ENCODE data around the gene BEST4. TPM values are rescaled to one million over a fixed set of nuclear protein-coding genes. Genes with fewer than 3 reads are reported as not detected.

Gene BEST4
- total RNA-seq, 4 donors from 2014 or later: 0.21 to 1.0 TPM; not detected in 2

- no peak for TF ChIP-seq CTCF (IDR thresholded peaks at IDR 0.05)
- no peak for TF ChIP-seq POLR2A (IDR thresholded peaks at IDR 0.05)
- H3K36me3 ChIP-seq: no peaks in the 10 kb centered on the region
- intact Hi-C loops (cut with DNase I; ENCODE audit: low total_unique reads): no loop called here
- no peaks in the 10 kb centered on the region for H3K27me3 ChIP-seq
- no peak overlapping the region for H3K4me3 ChIP-seq
- H3K4me1 ChIP-seq: peaks cover 0 to 3% of the 10 kb centered on the region in 2 donors
- no peaks in the 10 kb centered on the region for H3K9me3 ChIP-seq
- DNase-seq: no peak
- no peak overlapping the region for H3K27ac ChIP-seq
Measured at GRCh38 chr1:44822131-44822701, 34.2 kb upstream of the BEST4 start.

- no peak overlapping the region for H3K4me3 ChIP-seq
- no peaks in the 10 kb centered on the region for H3K36me3 ChIP-seq
- H3K4me1 ChIP-seq: peaks cover 0 to 3% of the 10 kb centered on the region in 2 donors
- no peaks in the 10 kb centered on the region for H3K9me3 ChIP-seq
- intact Hi-C loops (cut with DNase I; ENCODE audit: low total_unique reads): no loop called here
- TF ChIP-seq POLR2A (IDR thresholded peaks at IDR 0.05) (no peak), CTCF (IDR thresholded peaks at IDR 0.05) (no peak)
- DNase-seq: no peak
- H3K27ac ChIP-seq: peak overlapping the region; percentile 94 to 99
- no peaks in the 10 kb centered on the region for H3K27me3 ChIP-seq
Measured at GRCh38 chr1:44821240-44821715, 33.3 kb upstream of the BEST4 start.

- TF ChIP-seq CTCF (IDR thresholded peaks at IDR 0.05) (no peak), POLR2A (IDR thresholded peaks at IDR 0.05) (no peak)
- intact Hi-C loops (cut with DNase I; ENCODE audit: low total_unique reads): no loop called here
- DNase-seq: no peak
- H3K4me1 ChIP-seq: peaks cover 0 to 3% of the 10 kb centered on the region in 2 donors
- peak overlapping the region; percentile 94 to 99 for H3K27ac ChIP-seq
- H3K36me3 ChIP-seq: no peaks in the 10 kb centered on the region
- no peaks in the 10 kb centered on the region for H3K27me3 ChIP-seq
- H3K9me3 ChIP-seq: no peaks in the 10 kb centered on the region
- peak overlapping the region; percentile 53 to 71 for H3K4me3 ChIP-seq
Measured at GRCh38 chr1:44820328-44821239, 32.6 kb upstream of the BEST4 start.

GRCh38 chr1:44819608-44820327 is 31.8 kb upstream of the BEST4 start:
- intact Hi-C loops (cut with DNase I; ENCODE audit: low total_unique reads): no loop called here
- Histone ChIP-seq H3K4me1 (peaks cover 0 to 3% of the 10 kb centered on the region in 2 donors), H3K9me3 (no peaks in the 10 kb centered on the region), H3K27me3 (no peaks in the 10 kb centered on the region), H3K36me3 (no peaks in the 10 kb centered on the region), H3K27ac (peak overlapping the region; percentile 94 to 99), H3K4me3 (peak overlapping the region; percentile 53 to 71)
- TF ChIP-seq CTCF (IDR thresholded peaks at IDR 0.05) (peak in 2 of 4 experiments; percentile 5 to 24), POLR2A (IDR thresholded peaks at IDR 0.05) (peak; percentile 67 to 76)
- peak; percentile 78 to 83 for DNase-seq
